ENCODE measurements around the gene AP3D1.

DNA sequence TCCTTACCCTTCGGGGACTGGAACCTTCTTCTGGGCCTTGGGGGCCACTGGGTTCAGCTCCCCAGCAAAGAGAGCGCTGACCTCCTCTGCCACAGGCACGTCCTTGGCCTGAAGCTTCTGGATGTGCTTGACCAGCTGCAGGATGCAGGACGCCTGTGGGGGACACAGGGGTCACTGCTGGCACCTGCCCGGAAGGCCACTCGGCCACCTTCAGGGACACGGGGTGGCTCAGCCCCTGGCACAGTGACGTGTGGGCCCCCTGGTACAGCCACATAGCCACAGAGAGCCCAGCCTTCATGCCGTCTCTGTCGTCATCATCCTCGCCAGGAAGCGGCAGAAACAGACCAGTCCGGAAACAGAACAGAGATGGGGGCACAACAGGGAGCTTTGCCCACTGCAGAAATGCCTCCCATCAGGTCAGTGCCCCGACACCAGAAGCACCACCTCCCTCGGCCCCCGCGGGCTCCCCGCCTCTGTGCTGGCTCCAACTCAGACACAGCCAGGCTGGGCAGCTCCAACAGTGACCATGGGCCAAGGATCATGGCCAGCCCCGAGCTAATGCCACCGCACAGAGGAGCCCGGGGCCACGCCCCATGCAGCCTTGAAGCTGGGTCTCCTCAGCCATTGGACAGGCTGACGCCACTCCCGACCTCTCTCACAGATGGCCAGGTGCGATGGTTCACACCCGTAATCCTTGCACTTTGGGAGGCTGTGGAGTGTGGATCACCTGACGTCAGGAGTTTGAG, 34.0 kb downstream of the AP3D1 start:
- TF ChIP-seq, protein P1, sequence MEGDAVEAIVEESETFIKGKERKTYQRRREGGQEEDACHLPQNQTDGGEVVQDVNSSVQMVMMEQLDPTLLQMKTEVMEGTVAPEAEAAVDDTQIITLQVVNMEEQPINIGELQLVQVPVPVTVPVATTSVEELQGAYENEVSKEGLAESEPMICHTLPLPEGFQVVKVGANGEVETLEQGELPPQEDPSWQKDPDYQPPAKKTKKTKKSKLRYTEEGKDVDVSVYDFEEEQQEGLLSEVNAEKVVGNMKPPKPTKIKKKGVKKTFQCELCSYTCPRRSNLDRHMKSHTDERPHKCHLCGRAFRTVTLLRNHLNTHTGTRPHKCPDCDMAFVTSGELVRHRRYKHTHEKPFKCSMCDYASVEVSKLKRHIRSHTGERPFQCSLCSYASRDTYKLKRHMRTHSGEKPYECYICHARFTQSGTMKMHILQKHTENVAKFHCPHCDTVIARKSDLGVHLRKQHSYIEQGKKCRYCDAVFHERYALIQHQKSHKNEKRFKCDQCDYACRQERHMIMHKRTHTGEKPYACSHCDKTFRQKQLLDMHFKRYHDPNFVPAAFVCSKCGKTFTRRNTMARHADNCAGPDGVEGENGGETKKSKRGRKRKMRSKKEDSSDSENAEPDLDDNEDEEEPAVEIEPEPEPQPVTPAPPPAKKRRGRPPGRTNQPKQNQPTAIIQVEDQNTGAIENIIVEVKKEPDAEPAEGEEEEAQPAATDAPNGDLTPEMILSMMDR (IDR thresholded peaks at IDR 0.05) = no peak
- TF ChIP-seq POLR2A (IDR thresholded peaks at IDR 0.05) = no peak
